GM19455 (cell line): ENCODE measurements around the gene RPL10.
A peak's percentile ranks its signal among the peaks of the same experiment; 100 is the strongest.
"Not testable (repeated sequence)": the region's sequence is repeated elsewhere in the genome, so short reads cannot be mapped to it uniquely, and the experiment has no call there.

Experiments
- ATAC-seq: cut with Tn5 transposase; IDR thresholded peaks from one replicate; pipeline ENCODE4 v1.9.1; 2021; ENCODE audit not compliant: unreplicated experiment

RPL10 gene

GRCh38 chrX:154399527-154400368 lies 1.6 kb downstream of the RPL10 start:
- ATAC-seq: no peak

DNA sequence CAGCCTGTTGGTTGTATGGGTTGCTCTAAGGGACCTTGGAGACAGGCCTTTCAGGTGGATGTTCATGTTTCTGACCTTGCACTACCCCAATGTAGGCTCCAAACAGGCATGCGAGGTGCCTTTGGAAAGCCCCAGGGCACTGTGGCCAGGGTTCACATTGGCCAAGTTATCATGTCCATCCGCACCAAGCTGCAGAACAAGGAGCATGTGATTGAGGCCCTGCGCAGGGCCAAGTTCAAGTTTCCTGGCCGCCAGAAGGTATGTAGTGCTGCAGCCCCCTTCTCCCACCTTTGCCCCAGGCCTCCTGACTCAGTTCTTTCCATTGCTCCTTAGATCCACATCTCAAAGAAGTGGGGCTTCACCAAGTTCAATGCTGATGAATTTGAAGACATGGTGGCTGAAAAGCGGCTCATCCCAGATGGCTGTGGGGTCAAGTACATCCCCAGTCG lies 2.2 kb downstream of the RPL10 start:
- ATAC-seq: not testable (repeated sequence)

DNA sequence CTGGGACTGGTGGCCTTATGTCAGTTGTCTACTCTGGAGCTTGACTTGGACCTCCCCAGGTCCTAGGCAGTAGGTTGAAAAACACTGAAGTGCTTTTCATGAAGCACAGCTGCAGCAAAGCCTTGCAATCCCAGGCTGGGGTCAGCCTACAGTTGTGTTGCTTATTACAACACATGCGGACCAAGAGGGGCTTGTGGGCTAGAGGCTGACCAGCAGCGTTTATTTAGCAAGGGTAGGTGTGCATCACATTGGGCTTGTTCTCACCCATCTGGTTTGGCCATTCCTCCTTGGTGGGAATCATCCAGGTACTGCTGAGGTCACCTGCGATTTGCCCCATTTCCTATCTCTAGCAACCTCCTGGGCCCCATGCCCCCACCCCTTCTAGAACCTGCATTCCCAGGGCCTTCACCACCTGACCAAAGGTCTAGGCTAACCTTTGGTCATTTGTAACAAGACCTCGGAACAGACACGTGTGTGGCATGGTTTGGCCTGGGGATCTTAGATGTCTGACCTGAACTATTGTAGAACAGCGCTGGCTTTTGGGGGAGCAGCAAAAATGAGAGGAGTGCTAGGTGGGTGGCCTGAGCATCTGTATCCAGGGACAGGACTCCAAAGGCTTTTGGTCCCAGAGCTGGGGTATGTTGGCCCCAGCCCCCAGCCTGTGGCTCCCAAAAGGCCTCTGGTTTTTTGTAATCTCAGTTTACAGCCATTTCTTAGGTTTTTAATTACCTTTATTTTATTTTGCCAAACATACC lies 3.0 kb downstream of the RPL10 start:
- no peak for ATAC-seq

GRCh38 chrX:154401918-154402621 lies 3.9 kb downstream of the RPL10 start:
- ATAC-seq: no peak

DNA sequence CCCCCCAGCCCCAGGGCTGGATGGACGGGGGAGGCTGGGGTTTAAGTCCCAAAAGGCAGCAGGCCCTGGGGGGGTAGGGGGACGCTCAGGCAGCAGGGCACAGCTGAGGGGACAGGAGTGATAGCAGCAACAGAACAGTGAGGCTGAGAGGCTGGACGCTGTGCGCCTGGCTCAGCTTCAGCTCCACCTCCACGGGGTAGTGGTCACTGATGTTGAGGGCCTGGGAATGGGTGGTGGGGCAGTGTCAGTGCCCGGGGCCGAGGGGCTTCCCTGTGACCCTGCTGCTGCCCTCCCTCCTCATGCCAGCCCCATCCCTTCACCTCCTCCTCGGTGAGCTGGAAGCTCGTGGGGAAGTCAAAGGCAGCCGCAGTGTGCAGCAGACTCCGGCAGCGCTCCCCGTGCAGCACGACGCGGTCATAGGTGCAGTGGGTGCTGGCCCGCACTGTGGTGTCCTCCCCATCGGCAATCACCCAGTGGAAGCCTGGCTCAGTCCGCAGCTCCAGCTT lies 4.5 kb downstream of the RPL10 start:
- no peak for ATAC-seq

GRCh38 chrX:154403192-154403591 lies 5.0 kb downstream of the RPL10 start:
- no peak for ATAC-seq

GRCh38 chrX:154403858-154404257 lies 5.7 kb downstream of the RPL10 start:
- no peak for ATAC-seq

GRCh38 chrX:154404625-154405192 lies 6.5 kb downstream of the RPL10 start:
- ATAC-seq: no peak

DNA sequence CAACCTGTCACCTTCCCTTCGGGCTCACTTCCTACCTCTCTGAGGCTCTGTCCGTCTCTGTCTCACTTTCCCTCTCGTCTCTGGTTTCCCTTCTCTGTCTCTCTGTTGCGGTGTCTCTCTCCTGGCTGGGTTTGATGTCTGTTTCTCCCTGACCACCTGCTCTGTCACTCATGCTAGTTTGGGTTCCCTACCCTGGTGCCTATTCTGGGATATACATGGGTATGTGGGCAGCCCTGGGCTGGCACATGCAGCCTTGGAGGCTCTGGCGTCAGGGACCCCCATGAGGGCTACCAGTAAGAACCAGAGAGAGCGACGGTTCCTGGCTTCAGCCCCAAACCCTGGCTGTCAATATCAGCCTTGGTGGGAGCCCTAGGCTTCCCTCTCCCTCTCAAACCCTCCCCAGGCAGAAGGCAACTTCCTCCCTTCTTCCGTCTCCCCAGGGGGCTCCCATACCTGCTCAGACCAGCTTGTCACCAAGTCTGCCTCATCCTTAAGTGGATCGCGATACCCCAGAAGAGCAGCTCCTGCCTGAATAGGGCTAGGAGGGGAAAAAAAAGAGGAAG lies 10.6 kb downstream of the RPL10 start:
- peak; percentile 13 for ATAC-seq

DNA sequence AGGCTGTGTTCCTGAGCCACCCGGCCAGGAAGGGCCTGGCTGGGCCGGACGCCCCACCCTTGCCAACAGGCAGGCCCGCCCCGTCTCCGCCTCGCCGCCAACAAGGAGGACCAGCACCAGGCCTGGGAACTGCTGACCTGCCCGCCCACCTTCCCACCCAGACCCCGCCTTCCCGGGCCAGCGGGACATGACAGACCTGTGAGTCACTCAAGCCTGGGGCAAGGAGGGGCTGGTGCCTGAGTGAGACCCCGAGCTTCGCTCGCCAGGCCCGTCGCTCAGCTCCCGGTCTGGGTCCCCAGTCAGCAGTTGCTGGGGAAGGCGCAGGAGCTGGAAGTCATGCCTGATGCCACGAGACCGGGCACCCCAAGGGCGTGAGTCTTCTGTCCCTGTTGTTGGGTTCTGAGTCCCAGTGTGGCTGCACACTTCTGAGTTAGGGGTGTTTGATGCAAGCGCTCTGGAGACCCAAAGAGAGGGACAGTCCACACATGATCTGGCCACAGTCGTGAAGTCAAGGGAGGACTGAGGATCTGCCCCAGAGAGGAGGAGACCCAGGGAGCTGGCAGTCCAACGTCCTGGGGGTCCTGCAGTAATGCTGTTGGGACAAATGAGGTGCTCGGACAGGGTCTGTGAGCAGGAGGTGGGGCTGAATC lies 11.2 kb downstream of the RPL10 start, which contains the start of gene DNASE1L1:
TSS of gene DNASE1L1 (minus strand) at position 33 of the 650 bp plus-strand sequence. CDS start 3,686 bp downstream, outside the sequence.
- ATAC-seq: peak; percentile 44

DNA sequence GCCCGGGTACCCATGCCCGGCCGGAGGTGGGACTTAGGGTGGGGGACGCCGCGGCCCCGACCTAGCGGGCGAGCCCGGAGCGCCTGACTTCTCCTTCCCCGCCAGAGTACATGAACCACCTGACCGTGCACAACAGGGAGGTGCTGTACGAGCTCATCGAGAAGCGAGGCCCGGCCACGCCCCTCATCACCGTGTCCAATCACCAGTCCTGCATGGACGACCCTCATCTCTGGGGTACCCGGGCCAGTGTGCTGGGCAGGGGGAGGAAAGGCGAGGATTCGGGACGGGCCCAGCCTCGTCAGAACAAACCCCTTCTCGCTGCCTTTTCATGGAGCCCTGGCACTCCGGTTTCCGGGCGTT lies 13.8 kb downstream of the RPL10 start:
- no peak for ATAC-seq

GRCh38 chrX:154412468-154412867 lies 14.3 kb downstream of the RPL10 start:
- ATAC-seq: no peak

DNA sequence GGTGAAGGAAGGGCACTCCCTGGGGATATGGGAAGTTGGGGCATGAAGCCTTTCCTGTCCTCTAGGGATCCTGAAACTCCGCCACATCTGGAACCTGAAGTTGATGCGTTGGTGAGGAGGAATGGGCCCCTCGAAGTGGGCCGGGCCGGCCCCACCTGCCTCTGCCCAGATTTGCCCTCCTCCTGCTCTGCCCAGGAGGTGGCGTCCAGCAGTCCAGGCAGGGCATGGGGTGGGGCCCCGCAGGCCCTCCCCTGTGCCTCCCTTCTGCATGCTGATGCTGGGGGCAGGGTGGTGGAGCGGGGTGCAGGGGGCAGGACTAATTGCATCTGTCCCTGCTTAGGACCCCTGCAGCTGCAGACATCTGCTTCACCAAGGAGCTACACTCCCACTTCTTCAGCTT lies 15.0 kb downstream of the RPL10 start:
- no peak for ATAC-seq

DNA sequence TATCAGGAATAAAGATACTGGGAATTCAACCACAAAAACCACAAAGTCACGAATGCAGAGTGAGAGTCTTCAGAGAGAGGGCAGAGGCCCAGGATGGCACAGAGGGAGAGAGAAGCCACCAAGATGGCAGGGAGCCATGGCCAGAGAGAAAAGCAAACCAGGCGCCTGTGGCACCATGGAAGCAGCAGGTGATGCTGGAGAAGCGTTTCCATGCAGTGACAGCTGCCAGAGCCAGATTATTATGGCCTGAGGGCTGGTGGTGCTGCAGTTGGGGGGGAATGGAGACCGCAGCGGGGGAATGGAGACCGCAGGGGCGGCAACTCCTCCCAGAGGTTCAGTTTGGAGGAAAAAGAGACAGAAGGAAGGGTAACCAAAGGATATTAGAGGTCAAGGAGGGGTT lies 19.0 kb downstream of the RPL10 start:
- no peak for ATAC-seq

DNA sequence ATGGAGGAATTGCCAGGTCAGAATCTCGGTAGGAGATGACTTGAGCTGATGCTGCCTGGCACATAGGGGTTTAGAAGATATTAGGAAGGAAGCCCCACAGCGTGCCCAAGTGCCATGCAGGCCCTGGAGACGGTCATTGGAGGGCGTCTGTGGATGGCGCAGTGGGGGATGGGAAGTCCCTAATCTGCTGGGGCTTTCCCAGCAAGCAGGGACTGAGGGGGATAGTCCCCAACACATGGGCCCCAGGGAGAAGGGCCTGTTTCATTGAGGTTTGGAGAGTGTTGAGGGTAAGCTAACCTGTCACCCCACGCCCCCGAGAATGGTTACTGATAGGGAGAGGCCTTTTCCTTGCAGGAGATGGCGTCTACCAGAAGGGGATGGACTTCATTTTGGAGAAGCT lies 21.0 kb downstream of the RPL10 start:
- ATAC-seq: no peak

DNA sequence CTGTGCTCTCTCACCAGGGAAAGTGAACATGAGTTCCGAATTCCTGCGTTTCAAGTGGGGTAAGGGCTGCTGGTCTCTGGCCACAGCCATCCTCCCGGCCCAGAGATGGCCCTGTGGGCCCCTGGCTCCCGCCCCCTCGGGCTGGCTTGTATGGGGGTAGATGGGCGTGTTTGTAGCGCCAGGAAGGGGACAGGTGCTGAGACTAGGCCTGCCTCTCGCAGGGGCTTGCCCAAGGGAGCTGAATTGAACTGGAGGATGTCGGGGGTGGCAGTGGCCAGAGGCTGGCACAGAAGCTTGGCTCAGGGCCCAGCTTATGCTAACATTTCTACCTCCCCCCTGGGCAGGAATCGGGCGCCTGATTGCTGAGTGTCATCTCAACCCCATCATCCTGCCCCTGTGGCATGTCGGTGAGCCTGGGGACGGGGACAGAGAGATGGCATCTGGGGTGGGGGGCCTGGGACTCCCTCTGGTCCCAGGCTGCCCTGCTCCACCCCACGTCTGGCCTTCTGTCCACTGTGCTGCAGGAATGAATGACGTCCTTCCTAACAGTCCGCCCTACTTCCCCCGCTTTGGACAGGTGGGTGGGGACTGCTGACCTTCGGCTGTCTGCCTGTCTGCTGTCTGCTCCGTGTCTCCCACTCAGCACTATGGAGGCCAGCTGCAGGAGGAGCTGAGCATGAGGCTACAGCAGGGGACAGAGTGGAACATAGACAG lies 21.7 kb downstream of the RPL10 start:
- ATAC-seq: no peak

GRCh38 chrX:154420402-154420756 lies 22.2 kb downstream of the RPL10 start:
- ATAC-seq: no peak

DNA sequence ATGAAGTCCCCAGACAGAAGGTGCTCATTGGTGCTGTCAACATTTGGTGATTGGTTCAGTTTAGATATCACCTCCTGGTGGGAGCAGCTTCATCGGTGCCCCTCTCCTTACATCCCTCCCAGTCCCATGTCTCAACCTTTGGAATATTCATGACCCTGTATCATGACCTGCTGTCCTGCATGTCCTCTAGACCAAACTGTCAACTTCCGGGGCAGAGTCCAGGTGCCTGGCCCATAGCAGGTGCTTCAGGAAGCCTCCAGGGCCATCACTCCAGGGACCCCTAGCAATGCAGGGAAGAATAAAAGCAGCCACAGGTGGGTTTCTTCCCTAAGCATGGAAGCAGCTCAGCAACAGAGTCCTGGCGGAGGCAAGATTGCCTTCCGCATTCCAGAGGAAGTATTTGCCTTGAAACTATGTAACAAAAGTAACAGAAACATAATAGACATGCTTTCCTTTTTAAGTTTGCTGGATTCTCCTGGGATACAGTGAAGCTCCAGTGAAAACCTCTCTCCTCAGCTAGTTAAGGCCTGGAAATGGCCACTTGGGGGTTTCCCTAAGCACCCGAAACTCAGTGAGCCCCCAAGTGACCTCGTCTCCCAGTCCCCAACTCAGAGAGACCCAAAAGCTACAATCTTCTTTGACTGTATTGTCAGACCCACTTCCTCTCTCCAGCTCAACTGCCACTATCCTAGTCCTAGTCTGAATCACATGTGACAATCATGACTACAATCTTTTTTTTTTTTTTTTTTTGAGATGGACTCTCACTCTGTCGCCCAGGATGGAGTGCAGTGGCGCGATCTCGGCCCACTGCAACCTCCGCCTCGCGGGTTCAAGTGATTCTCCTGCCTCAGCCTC lies 29.0 kb downstream of the RPL10 start:
- no peak for ATAC-seq
